ENCODE data around the gene STARD4. TPM values are rescaled to one million over a fixed set of nuclear protein-coding genes. Genes with fewer than 3 reads are reported as not detected.

STARD4 gene
- polyA plus RNA-seq, 1 experiment, result 8.5 TPM

GRCh38 chr5:111555760-111556159, 43.4 kb upstream of the STARD4 start:
- Histone ChIP-seq H3K36me3 (ENCODE audit: control insufficient read depth, insufficient read depth, low read length) (no peaks in the 10 kb centered on the region), H3K27me3 (ENCODE audit: control insufficient read depth, insufficient read depth, low read length) (no peaks in the 10 kb centered on the region), H3K4me3 (ENCODE audit: low read depth, low read length) (no peak overlapping the region)
- no peak for DNase-seq (ENCODE audit: low read depth)
- TF ChIP-seq CTCF (IDR thresholded peaks at IDR 0.05; ENCODE audit: insufficient read depth, low read depth, low read length), result no peak
- POLR2A ChIA-PET, result no interaction called here
- CTCF ChIA-PET, result interaction anchor here (0.5 kb wide), 1 partner anchor 1411 kb away, joined by 3 read pairs; no protein-coding TSS in a partner anchor

- H3K36me3 ChIP-seq (ENCODE audit: control insufficient read depth, insufficient read depth, low read length), result no peaks in the 10 kb centered on the region
- ChIA-PET POLR2A (no interaction called here), CTCF (interaction anchor here (1.0 to 1.5 kb wide), 2 partner anchors 20 to 88 kb away, joined by 3 to 4 read pairs; no protein-coding TSS in a partner anchor)
- no peak overlapping the region for H3K4me3 ChIP-seq (ENCODE audit: low read depth, low read length)
- H3K27me3 ChIP-seq (ENCODE audit: control insufficient read depth, insufficient read depth, low read length), result no peaks in the 10 kb centered on the region
- DNase-seq (ENCODE audit: low read depth), result no peak
- no peak for TF ChIP-seq CTCF (IDR thresholded peaks at IDR 0.05; ENCODE audit: insufficient read depth, low read depth, low read length)
These were observed 41.5 kb upstream of the STARD4 start for GRCh38 chr5:111553868-111554267.

- ChIA-PET CTCF (interaction anchor here (0.6 to 1.6 kb wide), 6 partner anchors 12 to 267 kb away, joined by 3 to 6 read pairs (median 3); no protein-coding TSS in a partner anchor), POLR2A (no interaction called here)
- no peak for TF ChIP-seq CTCF (IDR thresholded peaks at IDR 0.05; ENCODE audit: insufficient read depth, low read depth, low read length)
- DNase-seq (ENCODE audit: low read depth), result no peak
- no peaks in the 10 kb centered on the region for H3K36me3 ChIP-seq (ENCODE audit: control insufficient read depth, insufficient read depth, low read length)
- H3K4me3 ChIP-seq (ENCODE audit: low read depth, low read length), result no peak overlapping the region
- no peaks in the 10 kb centered on the region for H3K27me3 ChIP-seq (ENCODE audit: control insufficient read depth, insufficient read depth, low read length)
These were observed 40.6 kb upstream of the STARD4 start for GRCh38 chr5:111552896-111553295.

GRCh38 chr5:111552492-111552891, 40.2 kb upstream of the STARD4 start:
- no peak for TF ChIP-seq CTCF (IDR thresholded peaks at IDR 0.05; ENCODE audit: insufficient read depth, low read depth, low read length)
- CTCF ChIA-PET, result interaction anchor here (0.6 to 1.6 kb wide), 6 partner anchors 11 to 268 kb away, joined by 3 to 6 read pairs (median 3); no protein-coding TSS in a partner anchor
- POLR2A ChIA-PET, result no interaction called here
- Histone ChIP-seq H3K4me3 (ENCODE audit: low read depth, low read length) (no peak overlapping the region), H3K36me3 (ENCODE audit: control insufficient read depth, insufficient read depth, low read length) (no peaks in the 10 kb centered on the region), H3K27me3 (ENCODE audit: control insufficient read depth, insufficient read depth, low read length) (no peaks in the 10 kb centered on the region)
- no peak for DNase-seq (ENCODE audit: low read depth)

GRCh38 chr5:111551569-111552275, 39.4 kb upstream of the STARD4 start:
- no peaks in the 10 kb centered on the region for H3K27me3 ChIP-seq (ENCODE audit: control insufficient read depth, insufficient read depth, low read length)
- ChIA-PET POLR2A (no interaction called here), CTCF (interaction anchor here (0.7 to 2.1 kb wide), 4 partner anchors 11 to 594 kb away, joined by 3 to 13 read pairs (median 4); no protein-coding TSS in a partner anchor)
- DNase-seq (ENCODE audit: low read depth), result no peak
- no peak overlapping the region for H3K4me3 ChIP-seq (ENCODE audit: low read depth, low read length)
- no peak for TF ChIP-seq CTCF (IDR thresholded peaks at IDR 0.05; ENCODE audit: insufficient read depth, low read depth, low read length)
- no peaks in the 10 kb centered on the region for H3K36me3 ChIP-seq (ENCODE audit: control insufficient read depth, insufficient read depth, low read length)
